GM18505 (cell line): ENCODE results near the gene TCIRG1.

Source experiments
- ATAC-seq: cut with Tn5 transposase; IDR thresholded peaks from one replicate; pipeline ENCODE4 v1.9.1; 2021; ENCODE audit not compliant: unreplicated experiment
- POLR2A ChIP-seq: IDR thresholded peaks from 4 replicates; pipeline ENCODE4 v1.6.1; 2011; ENCODE audit warnings: borderline replicate concordance; ENCODE audit not compliant: insufficient read depth, insufficient read length; ENCODE audit errors: extremely low read depth

Gene TCIRG1

GRCh38 chr11:68096962-68097361 is 58.1 kb downstream of the TCIRG1 start:
- TF ChIP-seq POLR2A: no peak
- ATAC-seq: no peak

- no peak for ATAC-seq
- TF ChIP-seq POLR2A: no peak
Measured at GRCh38 chr11:68099057-68099456, 60.2 kb downstream of the TCIRG1 start.

GRCh38 chr11:68099474-68100405 is 60.9 kb downstream of the TCIRG1 start:
- no peak for ATAC-seq
- no peak for TF ChIP-seq POLR2A
